IPS-20b (cell line): ENCODE results near the gene MYO7A.

Source experiments
- H3K27ac ChIP-seq: one replicate; pipeline ENCODE4 v1.5.1; 2013; ENCODE audit warnings: low read length
- H3K27me3 ChIP-seq: 2 replicates; pipeline ENCODE4 v1.6.1; 2013; ENCODE audit warnings: mild to moderate bottlenecking, low read length, inconsistent platforms; ENCODE audit not compliant: insufficient read depth
- H3K36me3 ChIP-seq: 2 replicates; pipeline ENCODE4 v1.6.1; 2013; ENCODE audit warnings: low read depth, mild to moderate bottlenecking, inconsistent platforms, low read length, moderate library complexity; ENCODE audit not compliant: insufficient read depth
- H3K4me1 ChIP-seq: 2 replicates; pipeline ENCODE4 v1.6.1; 2013; ENCODE audit warnings: mild to moderate bottlenecking, control low read depth, inconsistent platforms, low read length, moderate library complexity; ENCODE audit not compliant: insufficient read depth
- H3K4me3 ChIP-seq: 2 replicates; pipeline ENCODE4 v1.5.1; 2013; ENCODE audit warnings: mild to moderate bottlenecking, low read length, inconsistent platforms
- H3K9ac ChIP-seq: 2 replicates; pipeline ENCODE4 v1.6.1; 2013; ENCODE audit warnings: low read depth, mild to moderate bottlenecking, inconsistent platforms, low read length, moderate library complexity
- H3K9me3 ChIP-seq: 2 replicates; pipeline ENCODE4 v1.6.1; 2013; ENCODE audit warnings: mild to moderate bottlenecking, low read depth, low read length, inconsistent platforms; ENCODE audit not compliant: insufficient read depth

Gene MYO7A

GRCh38 chr11:77244277-77245027 lies 116.4 kb downstream of the MYO7A start:
- Histone ChIP-seq H3K4me3 (no peak overlapping the region), H3K27me3 (no peaks in the 10 kb centered on the region), H3K9ac (no peak overlapping the region), H3K9me3 (no peaks in the 10 kb centered on the region), H3K36me3 (no peaks in the 10 kb centered on the region), H3K4me1 (no peaks in the 10 kb centered on the region), H3K27ac (no peak overlapping the region)

- no peaks in the 10 kb centered on the region for H3K36me3 ChIP-seq
- H3K9me3 ChIP-seq = no peaks in the 10 kb centered on the region
- H3K9ac ChIP-seq = no peak overlapping the region
- no peak overlapping the region for H3K27ac ChIP-seq
- no peaks in the 10 kb centered on the region for H3K27me3 ChIP-seq
- no peaks in the 10 kb centered on the region for H3K4me1 ChIP-seq
- no peak overlapping the region for H3K4me3 ChIP-seq
These were observed 121.4 kb downstream of the MYO7A start for GRCh38 chr11:77249427-77249826.

- Histone ChIP-seq H3K27me3 (no peaks in the 10 kb centered on the region), H3K36me3 (no peaks in the 10 kb centered on the region), H3K27ac (no peak overlapping the region), H3K4me1 (no peaks in the 10 kb centered on the region), H3K9ac (no peak overlapping the region), H3K9me3 (no peaks in the 10 kb centered on the region), H3K4me3 (no peak overlapping the region)
These were observed 123.0 kb downstream of the MYO7A start for GRCh38 chr11:77250881-77251640.

- Histone ChIP-seq H3K9me3 (no peaks in the 10 kb centered on the region), H3K9ac (no peak overlapping the region), H3K4me1 (no peaks in the 10 kb centered on the region), H3K27me3 (no peaks in the 10 kb centered on the region), H3K4me3 (no peak overlapping the region), H3K27ac (no peak overlapping the region), H3K36me3 (no peaks in the 10 kb centered on the region)
These were observed 124.7 kb downstream of the MYO7A start for GRCh38 chr11:77252555-77253270.

GRCh38 chr11:77253690-77254089 lies 125.6 kb downstream of the MYO7A start:
- Histone ChIP-seq H3K4me1 (no peaks in the 10 kb centered on the region), H3K9me3 (no peaks in the 10 kb centered on the region), H3K27ac (no peak overlapping the region), H3K4me3 (no peak overlapping the region), H3K27me3 (no peaks in the 10 kb centered on the region), H3K36me3 (no peaks in the 10 kb centered on the region), H3K9ac (no peak overlapping the region)

GRCh38 chr11:77259641-77260040 lies 131.6 kb downstream of the MYO7A start:
- no peaks in the 10 kb centered on the region for H3K27me3 ChIP-seq
- H3K4me3 ChIP-seq = no peak overlapping the region
- no peaks in the 10 kb centered on the region for H3K4me1 ChIP-seq
- no peaks in the 10 kb centered on the region for H3K36me3 ChIP-seq
- peaks cover 3% of the 10 kb centered on the region; the same call in 1 of the 2 replicates for H3K9me3 ChIP-seq
- no peak overlapping the region for H3K9ac ChIP-seq
- no peak overlapping the region for H3K27ac ChIP-seq

- Histone ChIP-seq H3K27me3 (no peaks in the 10 kb centered on the region), H3K9ac (no peak overlapping the region), H3K4me1 (no peaks in the 10 kb centered on the region), H3K4me3 (no peak overlapping the region), H3K9me3 (peaks cover 3% of the 10 kb centered on the region; the same call in 1 of the 2 replicates), H3K27ac (no peak overlapping the region), H3K36me3 (no peaks in the 10 kb centered on the region)
These were observed 134.8 kb downstream of the MYO7A start for GRCh38 chr11:77262803-77263202.
